LNCAP (cell line): ENCODE data around the gene PILRA.

Source experiments
- CTCF ChIP-seq: fragments of 450-650 bp; IDR thresholded peaks from 2 replicates; pipeline ENCODE4 v1.5.1; 2017; ENCODE audit warnings: mild to moderate bottlenecking

Gene PILRA

GRCh38 chr7:100393233-100393905 is 20.1 kb downstream of the PILRA start:
- no peak for TF ChIP-seq CTCF

GRCh38 chr7:100394077-100394476 is 20.8 kb downstream of the PILRA start:
- TF ChIP-seq CTCF = no peak

DNA sequence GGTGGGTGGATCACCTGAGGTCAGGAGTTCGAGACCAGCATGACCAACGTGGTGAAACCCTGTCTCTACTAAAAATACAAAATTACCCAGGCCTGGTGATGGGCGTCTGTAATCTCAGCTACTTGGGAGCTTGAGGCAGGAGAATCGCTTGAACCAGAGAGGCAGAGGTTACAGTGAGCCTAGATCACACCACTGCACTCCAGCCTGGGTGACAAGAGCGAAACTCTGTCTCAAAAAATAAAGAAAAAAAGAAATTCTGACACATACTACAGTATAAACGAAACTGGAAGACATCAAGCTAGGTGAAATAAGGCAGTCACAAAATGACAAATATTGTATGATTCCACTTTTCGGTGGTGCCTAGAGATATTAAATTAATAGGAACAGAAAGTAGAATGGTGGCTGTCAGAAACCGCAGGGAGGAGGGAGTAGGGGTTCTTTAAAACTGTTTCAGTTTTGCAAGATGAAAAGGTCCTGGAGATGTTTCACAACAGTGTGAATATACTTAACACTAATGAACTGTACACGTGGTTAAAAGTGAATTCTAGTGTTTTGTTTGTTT is 23.2 kb downstream of the PILRA start:
- TF ChIP-seq CTCF = no peak

- TF ChIP-seq CTCF = no peak
Observed at GRCh38 chr7:100397315-100398081, 24.2 kb downstream of the PILRA start.

- no peak for TF ChIP-seq CTCF
Observed at GRCh38 chr7:100398239-100398638, 25.0 kb downstream of the PILRA start.

DNA sequence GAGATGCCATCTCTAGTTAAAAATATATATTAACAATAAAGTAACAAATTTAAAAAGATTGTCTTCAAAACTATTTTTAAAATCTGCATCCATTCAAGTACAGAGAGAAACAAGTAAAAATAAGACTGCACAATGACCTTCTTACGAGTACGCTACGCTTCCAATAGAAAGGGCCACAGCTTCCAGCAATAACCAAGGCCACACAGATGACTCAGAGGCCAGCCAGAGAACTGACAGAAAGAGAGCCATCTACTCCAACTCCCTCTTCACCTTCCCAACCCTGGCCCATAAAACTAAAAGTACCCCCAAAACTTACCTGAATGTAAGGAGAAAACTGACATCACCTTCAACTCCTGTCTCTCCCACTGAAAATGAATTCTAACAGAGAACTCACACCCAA is 26.8 kb downstream of the PILRA start:
- no peak for TF ChIP-seq CTCF

DNA sequence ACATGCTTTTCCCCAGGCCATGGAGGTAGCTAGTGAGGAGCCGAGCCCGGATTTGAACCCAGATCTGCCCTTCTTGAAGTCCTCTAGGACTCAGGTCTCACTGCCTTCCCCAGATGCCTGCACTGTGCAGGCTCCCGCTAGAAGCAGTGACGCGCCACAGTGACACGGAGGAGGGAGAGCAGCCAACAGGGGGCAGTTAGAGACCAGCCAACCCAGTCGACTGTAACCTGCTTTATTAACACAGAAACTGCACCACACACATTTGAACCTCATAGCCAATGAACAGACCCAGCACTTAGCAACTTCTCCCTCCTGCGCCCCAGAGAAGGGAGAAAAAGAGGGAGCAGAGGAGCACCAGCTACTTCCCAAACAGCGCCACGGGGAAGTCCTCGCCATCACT is 27.4 kb downstream of the PILRA start:
- TF ChIP-seq CTCF = no peak
